B cell (primary cell): Measurements from ENCODE around the gene ZNF331. TPM values are rescaled to one million over a fixed set of nuclear protein-coding genes. Genes with fewer than 3 reads are reported as not detected.

Experiments used
- ATAC-seq: fragments of 200-7000 bp; cut with Tn5 transposase; one replicate; pipeline ENCODE4 v1.10.0; 2021; ENCODE audit warnings: low read depth, mild to moderate bottlenecking, moderate number of reproducible peaks, moderate library complexity
- CTCF ChIA-PET: fragments of 350-600 bp; sonication (Branson Sonifier 250); formaldehyde crosslinking; loops from one replicate; lab custom pipeline; 2021; ENCODE audit warnings: antibody characterized with exemption, inconsistent platforms; lab: Charles Lee
- POLR2A ChIA-PET: fragments of 350-600 bp; sonication (Branson Sonifier 250); formaldehyde crosslinking; loops from one replicate; lab custom pipeline; 2021; ENCODE audit warnings: antibody characterized with exemption; lab: Charles Lee
- DNase-seq: peaks from one replicate; pipeline ENCODE4 v3.0.0; 2013
- H2AFZ ChIP-seq: 2 replicates; pipeline ENCODE4 v1.6.1; 2012; ENCODE audit warnings: mild to moderate bottlenecking, low read depth, low read length; ENCODE audit not compliant: insufficient read depth, poor library complexity, severe bottlenecking
- H3K27ac ChIP-seq, 2 donors: 1 replicate in 1 of 2; 2 replicates in 1 of 2; pipeline ENCODE4 v1.5.1; 2012 to 2013; ENCODE audit warnings: low read length in 2 of 2, mild to moderate bottlenecking in 2 of 2, moderate library complexity in 1 of 2
- H3K27me3 ChIP-seq, 4 experiments: fragments of 200-600 bp in 1 of 4; sonication (generic) in 1 of 4; replicated peaks in 1 of 4; 1 replicate in 2 of 4; 2 replicates in 2 of 4; pipeline versions ENCODE4 v1.6.1 to v1.7.0; 2013 to 2016; ENCODE audit warnings: low read length in 3 of 4, mild to moderate bottlenecking in 2 of 4, mixed read lengths in 1 of 4, moderate library complexity in 1 of 4; ENCODE audit not compliant: insufficient read depth in 4 of 4, control insufficient read depth in 3 of 4; ENCODE audit errors: control extremely low read depth in 1 of 4
- H3K36me3 ChIP-seq, 2 experiments: replicated peaks in 1 of 2; 1 replicate in 1 of 2; 2 replicates in 1 of 2; pipeline versions ENCODE4 v1.6.1 to v1.7.1; 2013; ENCODE audit warnings: low read length in 1 of 2; ENCODE audit not compliant: insufficient read depth in 2 of 2, control insufficient read depth in 1 of 2; ENCODE audit errors: control extremely low read depth in 1 of 2, extremely low read depth in 1 of 2
- H3K4me1 ChIP-seq, 2 donors: fragments of 200-600 bp in 1 of 2; sonication (generic) in 1 of 2; 1 replicate in 1 of 2; 2 replicates in 1 of 2; pipeline versions ENCODE4 v1.5.1 to v1.6.1; 2013 to 2017; ENCODE audit warnings: low read length in 2 of 2; ENCODE audit not compliant: control insufficient read depth in 2 of 2, insufficient read depth in 2 of 2
- H3K4me2 ChIP-seq: replicated peaks from 2 replicates; pipeline ENCODE3; 2012; ENCODE audit warnings: mild to moderate bottlenecking, low read depth, low read length; ENCODE audit not compliant: poor library complexity, severe bottlenecking
- H3K4me3 ChIP-seq, 5 experiments: fragments of 200-600 bp in 1 of 5; sonication (generic) in 1 of 5; 1 replicate in 3 of 5; 2 replicates in 2 of 5; pipeline versions ENCODE4 v1.5.1 to v1.7.0; 2011 to 2016; ENCODE audit warnings: low read length in 4 of 5, mild to moderate bottlenecking in 4 of 5, low read depth in 2 of 5, control low read depth in 1 of 5, moderate library complexity in 1 of 5; ENCODE audit not compliant: insufficient read depth in 1 of 5; ENCODE audit errors: control extremely low read depth in 1 of 5, extremely low read depth in 1 of 5
- H3K79me2 ChIP-seq: fragments of 200-600 bp; sonication (generic); one replicate; pipeline ENCODE4 v1.6.0; 2016; ENCODE audit warnings: low read length; ENCODE audit not compliant: control insufficient read depth, insufficient read depth
- H3K9ac ChIP-seq: fragments of 200-600 bp; sonication (generic); 2 replicates; pipeline ENCODE4 v1.6.1; 2017; ENCODE audit warnings: mild to moderate bottlenecking, low read length, moderate library complexity
- H3K9me3 ChIP-seq, 3 donors: one replicate each; pipeline versions ENCODE4 v1.6.1 to v1.7.1; 2013; ENCODE audit warnings: low read length in 2 of 3; ENCODE audit not compliant: control insufficient read depth in 2 of 3, insufficient read depth in 1 of 3; ENCODE audit errors: control extremely low read depth in 1 of 3
- H4K20me1 ChIP-seq: 2 replicates; pipeline ENCODE4 v1.6.0; 2012; ENCODE audit warnings: mild to moderate bottlenecking, low read length; ENCODE audit not compliant: insufficient read depth, control insufficient read depth, poor library complexity, severe bottlenecking
- H3K27ac Mint-ChIP-seq: one replicate; pipeline ENCODE4 v1.8.0; 2021; ENCODE audit warnings: mixed read lengths
- H3K27me3 Mint-ChIP-seq: one replicate; pipeline ENCODE4 v1.8.0; 2021; ENCODE audit warnings: mixed read lengths
- H3K4me1 Mint-ChIP-seq: one replicate; pipeline ENCODE4 v1.8.0; 2021; ENCODE audit warnings: mixed read lengths
- H3K4me3 Mint-ChIP-seq: one replicate; pipeline ENCODE4 v1.8.0; 2021; ENCODE audit warnings: mixed read lengths
- H3K9me3 Mint-ChIP-seq: one replicate; pipeline ENCODE4 v1.8.0; 2022; ENCODE audit warnings: mixed read lengths; ENCODE audit not compliant: insufficient read depth
- CTCF ChIP-seq: fragments of 200-600 bp; IDR thresholded peaks from one replicate; pipeline ENCODE4 v1.8.0; 2022; ENCODE audit warnings: antibody characterized with exemption, mild to moderate bottlenecking
- EZH2 ChIP-seq: IDR thresholded peaks from 2 replicates; pipeline ENCODE4 v1.6.1; 2012; ENCODE audit warnings: borderline replicate concordance, low read depth, mild to moderate bottlenecking, moderate library complexity, low read length; ENCODE audit not compliant: insufficient read depth, poor library complexity, severe bottlenecking
- WGBS: methylation state at CpG from one replicate; pipeline ENCODE4 v1.1.5; 2013; ENCODE audit warnings: missing lambda C conversion rate; ENCODE audit not compliant: insufficient coverage; 5-methylcytosine and 5-hydroxymethylcytosine counted together
- intact Hi-C: fragments of 100-400 bp; cut with micrococcal nuclease; formaldehyde crosslinking; loops from one replicate; pipeline ENCODE4 v1.10.0; 2022
- polyA plus RNA-seq: library from polyadenylated mRNA; depleted of rRNA; stranded (reverse); fragments of >200 nt; gene quantifications from 2 replicates; pipeline ENCODE4 v1.2.3, GENCODE V29; 2012
- total RNA-seq, 2 donors: library from RNA; stranded (reverse); fragments of 120-200 nt in 1 of 2; gene quantifications; 1 replicate in 1 of 2; 2 replicates in 1 of 2; pipeline versions ENCODE4 v1.2.3 to v1.2.4, GENCODE V29; 2013 to 2022

The ZNF331 gene
- total and polyA plus RNA-seq, 2 donors (not counting 1 experiment from before 2014, with no cell fraction given): 21.6 to 60.1 TPM

DNA sequence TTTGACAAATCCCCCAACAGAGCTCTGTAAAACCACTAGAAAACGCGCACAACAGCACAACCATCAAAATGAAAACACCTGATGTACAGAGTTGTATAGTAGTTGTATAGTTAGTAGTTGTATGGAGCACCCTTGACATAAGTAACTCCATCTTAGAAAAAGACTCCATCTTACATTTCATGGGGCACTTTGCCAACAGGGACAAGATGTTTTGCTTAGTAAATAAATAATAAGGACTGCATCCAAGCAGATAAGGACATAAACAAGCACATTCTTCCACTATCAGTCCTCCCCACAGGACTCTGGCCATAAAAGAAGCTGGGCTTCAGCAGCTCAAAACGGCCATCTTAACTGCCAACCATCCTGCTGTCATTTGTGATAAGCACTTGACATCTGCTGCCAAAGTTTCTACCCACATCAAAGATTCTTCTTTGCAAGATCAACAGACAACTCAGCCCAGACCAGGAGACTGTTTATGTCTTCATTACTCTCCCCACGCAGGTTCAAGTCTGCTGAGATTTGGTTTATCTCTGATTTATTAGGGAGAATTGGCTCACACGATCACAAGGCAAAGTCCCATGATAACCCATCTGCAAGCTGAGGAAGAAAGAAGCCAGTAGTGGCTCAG is 20.7 kb upstream of the ZNF331 start:
- TF ChIP-seq EZH2 (no peak), CTCF (no peak)
- Histone ChIP-seq H3K27ac (no peak overlapping the region), H3K4me1 (peaks cover 7 to 15% of the 10 kb centered on the region in 2 donors), H3K36me3 (no peaks in the 10 kb centered on the region), H3K9me3 (peaks cover 0 to 40% (median 10%) of the 10 kb centered on the region in 3 donors), H3K4me3 (no peak overlapping the region), H3K79me2 (no peaks in the 10 kb centered on the region), H3K9ac (no peak overlapping the region), H2AFZ (no peak overlapping the region), H4K20me1 (no peaks in the 10 kb centered on the region), H3K4me2 (no peak overlapping the region), H3K27me3 (no peaks in the 10 kb centered on the region)
- ChIA-PET POLR2A (no interaction called here), CTCF (no interaction called here)
- Mint-ChIP-seq H3K9me3 (peaks cover 10% of the 10 kb centered on the region), H3K27ac (no peak overlapping the region), H3K4me1 (peaks cover 16% of the 10 kb centered on the region), H3K27me3 (no peaks in the 10 kb centered on the region), H3K4me3 (no peak overlapping the region)
- ATAC-seq: no peak
- no peak for DNase-seq
- intact Hi-C loops: no loop called here
- WGBS: 45% methylated on average over 2 of the region's 5 CpGs

DNA sequence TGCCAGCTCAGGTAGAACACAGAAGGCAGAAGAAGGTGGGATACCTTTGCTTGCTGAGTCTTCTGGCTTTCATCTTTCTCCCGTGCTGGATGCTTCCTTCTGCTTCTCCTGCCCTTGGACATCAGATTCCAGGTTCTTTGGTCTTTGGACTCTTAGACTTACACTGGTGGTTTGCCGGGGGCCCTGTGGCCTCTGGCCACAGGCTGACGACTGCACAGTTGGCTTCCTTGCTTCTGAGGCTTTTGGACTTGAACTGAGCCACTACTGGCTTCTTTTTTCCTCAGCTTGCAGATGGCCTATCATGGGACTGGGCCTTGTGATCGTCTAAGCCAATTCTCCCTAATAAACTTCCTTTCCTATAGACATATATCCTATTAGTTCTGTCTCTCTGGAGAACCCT is 19.8 kb upstream of the ZNF331 start:
- H3K27ac Mint-ChIP-seq: no peak overlapping the region
- peaks cover 7 to 15% of the 10 kb centered on the region in 2 donors for H3K4me1 ChIP-seq
- WGBS: 93% methylated on average over 4 of the region's 4 CpGs
- CTCF ChIA-PET: interaction anchor here (0.6 kb wide), 1 partner anchor 55 kb away, joined by 3 read pairs; no protein-coding TSS in a partner anchor
- H3K9me3 Mint-ChIP-seq: peaks cover 10% of the 10 kb centered on the region
- no peaks in the 10 kb centered on the region for H3K27me3 ChIP-seq
- no peak overlapping the region for H3K4me3 Mint-ChIP-seq
- no peaks in the 10 kb centered on the region for H3K36me3 ChIP-seq
- intact Hi-C loops: no loop called here
- H3K4me2 ChIP-seq: no peak overlapping the region
- POLR2A ChIA-PET: no interaction called here
- DNase-seq (no peak), ATAC-seq (no peak)
- H3K27me3 Mint-ChIP-seq: no peaks in the 10 kb centered on the region
- H3K4me3 ChIP-seq: no peak overlapping the region
- no peak overlapping the region for H3K27ac ChIP-seq
- H2AFZ ChIP-seq: no peak overlapping the region
- peaks cover 0 to 43% (median 10%) of the 10 kb centered on the region in 3 donors for H3K9me3 ChIP-seq
- no peak overlapping the region for H3K9ac ChIP-seq
- peaks cover 16% of the 10 kb centered on the region for H3K4me1 Mint-ChIP-seq
- TF ChIP-seq CTCF (no peak), EZH2 (no peak)
- H3K79me2 ChIP-seq: no peaks in the 10 kb centered on the region
- no peaks in the 10 kb centered on the region for H4K20me1 ChIP-seq
